Measurements from ENCODE around the gene MYO1D.
A peak's percentile ranks its signal among the peaks of the same experiment; 100 is the strongest.
"Not testable (repeated sequence)": the region's sequence is repeated elsewhere in the genome, so short reads cannot be mapped to it uniquely, and the experiment has no call there.

The MYO1D gene

DNA sequence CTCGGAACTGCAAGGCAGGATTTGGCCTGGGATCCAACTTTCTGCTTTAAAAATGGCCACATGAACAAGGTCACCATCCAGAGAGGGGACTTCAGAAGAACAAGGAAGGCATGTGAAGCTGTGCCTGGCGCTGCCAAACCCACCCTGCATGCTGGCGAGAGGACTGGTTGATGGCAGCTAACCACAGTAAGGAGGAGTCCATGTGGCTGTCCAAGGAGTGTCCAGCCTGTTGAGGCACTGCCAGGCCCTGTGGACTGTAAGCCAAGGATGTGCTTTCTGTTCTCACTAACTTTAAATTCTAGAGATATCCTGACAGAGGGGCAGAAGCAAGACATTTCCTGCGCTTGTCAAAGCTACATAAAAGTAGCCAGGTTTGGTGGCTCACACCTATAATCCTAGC is 349.8 kb downstream of the MYO1D start:
- no peak for DNase-seq
- no peaks in the 10 kb centered on the region for H3K9me3 ChIP-seq (ENCODE audit: control insufficient read depth, low read length)
- peaks cover 12% of the 10 kb centered on the region for H3K4me1 ChIP-seq (ENCODE audit: control insufficient read depth, insufficient read depth, low read length, poor library complexity, severe bottlenecking)

DNA sequence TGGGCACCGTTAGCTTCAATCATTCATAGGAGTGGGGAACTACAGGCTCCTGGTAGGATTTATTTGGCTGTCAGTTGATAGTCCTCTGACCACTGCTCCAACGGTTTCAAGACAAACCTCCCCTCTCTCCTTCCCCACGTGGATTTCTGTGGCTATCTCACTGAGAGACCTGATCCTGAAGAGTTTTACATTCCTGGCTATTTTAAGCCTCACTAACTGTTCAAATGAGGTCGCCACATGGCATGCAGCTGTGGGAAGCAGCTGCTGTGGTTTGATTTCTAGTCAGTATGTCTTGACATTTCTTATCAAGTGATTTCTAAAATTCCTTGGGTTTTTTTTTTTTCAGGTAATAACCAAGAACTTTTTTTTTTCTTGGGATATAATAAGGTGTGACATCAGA is 351.8 kb downstream of the MYO1D start:
- Histone ChIP-seq H3K9me3 (ENCODE audit: control insufficient read depth, low read length) (no peaks in the 10 kb centered on the region), H3K27me3 (replicated peaks; ENCODE audit: control insufficient read depth, insufficient read depth, low read length, poor library complexity, severe bottlenecking) (no peaks in the 10 kb centered on the region), H3K4me1 (ENCODE audit: control insufficient read depth, insufficient read depth, low read length, poor library complexity, severe bottlenecking) (peaks cover 23% of the 10 kb centered on the region), H3K36me3 (ENCODE audit: control insufficient read depth, insufficient read depth, low read length) (no peaks in the 10 kb centered on the region), H3K27ac (ENCODE audit: insufficient read depth, low read length, poor library complexity, severe bottlenecking) (no peak overlapping the region), H3K4me3 (ENCODE audit: insufficient read depth, low read depth, low read length, poor library complexity, severe bottlenecking) (no peak overlapping the region)
- no peak for DNase-seq

More for the DNA sequence above, 349.8 kb downstream of the MYO1D start:
- H3K4me3 ChIP-seq (ENCODE audit: insufficient read depth, low read depth, low read length, poor library complexity, severe bottlenecking), result no peak overlapping the region
- H3K27me3 ChIP-seq (replicated peaks; ENCODE audit: control insufficient read depth, insufficient read depth, low read length, poor library complexity, severe bottlenecking), result no peaks in the 10 kb centered on the region
- no peaks in the 10 kb centered on the region for H3K36me3 ChIP-seq (ENCODE audit: control insufficient read depth, insufficient read depth, low read length)
- H3K27ac ChIP-seq (ENCODE audit: insufficient read depth, low read length, poor library complexity, severe bottlenecking), result no peak overlapping the region

DNA sequence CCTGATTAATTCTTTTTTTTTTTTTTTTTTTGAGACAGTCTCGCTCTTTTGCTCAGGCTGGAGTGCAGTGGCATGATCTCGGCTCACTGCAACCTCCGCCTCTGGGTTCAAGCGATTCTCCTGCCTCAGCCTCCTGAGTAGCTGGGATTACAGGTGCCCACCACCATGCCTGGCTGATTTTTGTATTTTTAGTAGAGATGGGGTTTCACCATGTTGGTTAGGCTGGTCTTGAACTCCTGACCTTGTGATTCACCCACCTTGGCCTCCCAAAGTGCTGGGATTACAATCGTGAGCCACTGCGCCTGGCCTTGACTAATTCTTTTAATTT is 352.4 kb downstream of the MYO1D start:
- not testable (repeated sequence) for H3K36me3 ChIP-seq (ENCODE audit: control insufficient read depth, insufficient read depth, low read length); H3K27ac ChIP-seq (ENCODE audit: insufficient read depth, low read length, poor library complexity, severe bottlenecking); H3K9me3 ChIP-seq (ENCODE audit: control insufficient read depth, low read length); H3K27me3 ChIP-seq (replicated peaks; ENCODE audit: control insufficient read depth, insufficient read depth, low read length, poor library complexity, severe bottlenecking); H3K4me3 ChIP-seq (ENCODE audit: insufficient read depth, low read depth, low read length, poor library complexity, severe bottlenecking); DNase-seq
- H3K4me1 ChIP-seq (ENCODE audit: control insufficient read depth, insufficient read depth, low read length, poor library complexity, severe bottlenecking), result peaks cover 29% of the 10 kb centered on the region

DNA sequence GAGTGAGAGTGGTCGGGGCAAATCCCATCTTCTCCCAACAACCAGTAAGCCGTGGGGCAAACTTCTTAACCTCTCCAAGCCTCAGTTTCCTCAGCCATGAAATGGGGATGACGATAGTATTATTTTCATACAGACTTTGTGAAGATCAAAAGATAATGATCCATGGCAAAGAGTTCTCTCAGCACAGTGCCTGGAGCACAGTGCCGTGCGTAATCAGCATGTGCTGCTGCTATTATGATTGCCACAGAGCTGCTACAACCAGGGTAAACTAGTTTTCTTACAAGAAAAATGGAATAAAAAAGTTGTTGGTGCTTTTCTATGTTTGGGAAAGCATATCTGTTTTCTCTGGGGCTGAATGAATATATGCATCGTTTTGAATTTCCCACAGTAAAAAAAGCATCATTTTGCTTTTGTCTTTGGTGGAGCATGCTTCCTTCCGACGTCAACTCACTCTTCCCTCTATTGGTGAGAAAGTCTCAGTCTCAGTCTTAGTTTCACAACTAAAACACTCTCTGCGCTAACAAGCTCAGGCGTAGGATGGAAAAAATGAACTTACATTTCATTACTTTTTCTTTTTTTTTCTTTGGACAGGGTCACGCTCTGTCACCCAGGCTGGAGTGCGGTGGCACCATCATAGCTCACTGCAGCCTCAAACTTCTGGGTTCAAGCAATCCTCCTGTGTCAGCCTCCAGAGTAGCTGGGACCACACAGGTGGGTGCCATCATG is 352.9 kb downstream of the MYO1D start:
- Histone ChIP-seq H3K4me1 (ENCODE audit: control insufficient read depth, insufficient read depth, low read length, poor library complexity, severe bottlenecking) (peaks cover 29% of the 10 kb centered on the region), H3K27ac (ENCODE audit: insufficient read depth, low read length, poor library complexity, severe bottlenecking) (no peak overlapping the region), H3K9me3 (ENCODE audit: control insufficient read depth, low read length) (no peaks in the 10 kb centered on the region), H3K36me3 (ENCODE audit: control insufficient read depth, insufficient read depth, low read length) (no peaks in the 10 kb centered on the region), H3K4me3 (ENCODE audit: insufficient read depth, low read depth, low read length, poor library complexity, severe bottlenecking) (no peak overlapping the region), H3K27me3 (replicated peaks; ENCODE audit: control insufficient read depth, insufficient read depth, low read length, poor library complexity, severe bottlenecking) (no peaks in the 10 kb centered on the region)
- no peak for DNase-seq

DNA sequence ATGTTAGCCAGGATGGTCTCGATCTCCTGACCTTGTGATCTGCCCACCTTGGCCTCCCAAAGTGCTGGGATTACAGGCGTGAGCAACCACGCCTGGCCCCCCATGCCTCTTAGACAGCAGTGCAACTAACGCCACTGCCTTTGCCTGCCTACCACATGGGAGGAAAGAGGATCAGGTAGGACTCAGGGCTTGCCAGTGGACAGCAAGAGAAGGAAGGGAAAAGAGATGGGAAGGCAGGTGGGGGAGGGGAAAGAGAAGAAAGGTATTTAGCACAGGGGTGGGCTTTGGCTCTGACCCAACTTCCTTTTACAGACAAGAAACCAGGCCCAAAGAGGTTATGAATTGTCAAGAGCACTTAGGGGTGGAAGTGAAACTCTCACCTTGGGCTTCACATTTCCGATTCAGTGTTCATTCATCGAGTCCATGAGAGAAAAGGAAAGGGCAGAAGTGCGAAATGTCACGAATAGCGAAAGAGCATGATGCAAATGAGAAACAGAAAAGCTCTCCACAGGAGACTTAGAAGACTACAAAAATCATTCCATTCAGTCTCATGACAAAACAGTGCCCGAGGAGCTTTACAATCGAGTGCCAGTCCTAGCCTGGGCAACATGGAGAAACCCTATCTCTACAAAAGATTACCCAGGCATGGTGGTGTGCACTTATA is 353.8 kb downstream of the MYO1D start:
- Histone ChIP-seq H3K9me3 (ENCODE audit: control insufficient read depth, low read length) (no peaks in the 10 kb centered on the region), H3K36me3 (ENCODE audit: control insufficient read depth, insufficient read depth, low read length) (no peaks in the 10 kb centered on the region), H3K27me3 (replicated peaks; ENCODE audit: control insufficient read depth, insufficient read depth, low read length, poor library complexity, severe bottlenecking) (no peaks in the 10 kb centered on the region), H3K4me3 (ENCODE audit: insufficient read depth, low read depth, low read length, poor library complexity, severe bottlenecking) (no peak overlapping the region), H3K4me1 (ENCODE audit: control insufficient read depth, insufficient read depth, low read length, poor library complexity, severe bottlenecking) (peaks cover 29% of the 10 kb centered on the region), H3K27ac (ENCODE audit: insufficient read depth, low read length, poor library complexity, severe bottlenecking) (no peak overlapping the region)
- DNase-seq, result no peak

DNA sequence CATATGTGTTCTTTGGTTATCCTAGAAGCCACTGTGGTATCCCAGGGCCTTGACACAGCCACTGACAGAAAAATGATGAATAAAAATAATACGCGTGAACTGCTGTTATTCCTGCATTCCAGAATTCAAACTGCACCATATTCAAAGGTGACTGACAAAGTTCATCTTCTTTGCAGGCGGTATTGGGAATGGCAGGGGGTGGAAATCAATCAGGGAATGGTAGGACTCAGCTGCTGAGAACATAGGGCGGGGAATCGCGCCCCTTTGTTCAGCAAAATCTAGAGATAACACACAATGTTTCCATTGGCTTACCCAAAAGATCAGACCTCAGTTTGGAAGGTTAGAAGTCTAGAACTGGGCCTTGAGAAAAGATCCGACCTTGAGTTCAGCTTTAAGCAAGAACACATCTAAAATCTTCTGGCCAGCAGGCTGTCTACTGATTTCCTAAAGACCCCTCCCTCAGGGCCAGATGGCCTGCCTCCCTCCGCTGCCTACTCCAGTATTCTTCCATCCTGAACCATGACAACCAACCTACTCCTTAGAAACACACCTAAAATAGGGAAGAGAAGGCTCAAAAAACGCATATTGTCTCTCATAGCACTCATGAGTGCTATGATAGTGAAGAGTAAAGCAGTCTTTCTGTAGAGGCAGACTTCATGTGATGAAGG is 356.1 kb downstream of the MYO1D start:
- Histone ChIP-seq H3K4me1 (ENCODE audit: control insufficient read depth, insufficient read depth, low read length, poor library complexity, severe bottlenecking) (peaks cover 50% of the 10 kb centered on the region), H3K4me3 (ENCODE audit: insufficient read depth, low read depth, low read length, poor library complexity, severe bottlenecking) (no peak overlapping the region), H3K27ac (ENCODE audit: insufficient read depth, low read length, poor library complexity, severe bottlenecking) (peak overlapping the region; percentile 69), H3K9me3 (ENCODE audit: control insufficient read depth, low read length) (no peaks in the 10 kb centered on the region), H3K36me3 (ENCODE audit: control insufficient read depth, insufficient read depth, low read length) (no peaks in the 10 kb centered on the region), H3K27me3 (replicated peaks; ENCODE audit: control insufficient read depth, insufficient read depth, low read length, poor library complexity, severe bottlenecking) (no peaks in the 10 kb centered on the region)
- DNase-seq, result no peak

DNA sequence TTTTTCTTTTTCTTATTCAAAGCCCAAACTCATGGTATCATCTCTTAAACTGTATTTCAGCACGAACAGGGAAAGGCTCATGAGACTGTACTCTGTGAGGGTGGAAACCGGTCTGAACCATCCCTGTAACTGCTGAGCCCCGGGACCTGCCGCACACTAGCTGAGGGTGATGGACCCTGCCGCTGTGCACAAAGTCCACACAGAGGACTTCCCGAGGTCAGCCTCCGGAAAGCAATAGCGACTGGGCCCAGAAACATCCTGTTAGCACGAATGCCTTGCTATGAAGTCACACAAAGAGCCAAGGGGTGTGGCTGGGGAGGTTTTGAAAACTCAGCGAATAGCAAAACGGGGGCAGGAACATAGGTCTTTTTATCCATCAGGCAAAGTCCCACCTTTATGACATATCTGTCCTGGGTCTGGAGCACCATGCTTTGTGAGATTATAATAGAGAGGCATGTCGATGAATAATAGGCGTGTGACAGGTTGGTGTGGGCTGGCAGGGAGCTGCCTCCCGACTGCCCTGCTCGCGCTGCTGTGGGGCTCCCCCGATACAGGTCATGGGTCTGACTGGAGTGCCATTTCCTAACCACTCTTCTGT is 356.7 kb downstream of the MYO1D start:
- Histone ChIP-seq H3K4me3 (ENCODE audit: insufficient read depth, low read depth, low read length, poor library complexity, severe bottlenecking) (peak overlapping the region; percentile 47), H3K27ac (ENCODE audit: insufficient read depth, low read length, poor library complexity, severe bottlenecking) (peak overlapping the region; percentile 69), H3K4me1 (ENCODE audit: control insufficient read depth, insufficient read depth, low read length, poor library complexity, severe bottlenecking) (peaks cover 51% of the 10 kb centered on the region), H3K36me3 (ENCODE audit: control insufficient read depth, insufficient read depth, low read length) (no peaks in the 10 kb centered on the region), H3K9me3 (ENCODE audit: control insufficient read depth, low read length) (no peaks in the 10 kb centered on the region), H3K27me3 (replicated peaks; ENCODE audit: control insufficient read depth, insufficient read depth, low read length, poor library complexity, severe bottlenecking) (no peaks in the 10 kb centered on the region)
- DNase-seq, result peak in 2 of 3 donors; percentile 30 to 44

DNA sequence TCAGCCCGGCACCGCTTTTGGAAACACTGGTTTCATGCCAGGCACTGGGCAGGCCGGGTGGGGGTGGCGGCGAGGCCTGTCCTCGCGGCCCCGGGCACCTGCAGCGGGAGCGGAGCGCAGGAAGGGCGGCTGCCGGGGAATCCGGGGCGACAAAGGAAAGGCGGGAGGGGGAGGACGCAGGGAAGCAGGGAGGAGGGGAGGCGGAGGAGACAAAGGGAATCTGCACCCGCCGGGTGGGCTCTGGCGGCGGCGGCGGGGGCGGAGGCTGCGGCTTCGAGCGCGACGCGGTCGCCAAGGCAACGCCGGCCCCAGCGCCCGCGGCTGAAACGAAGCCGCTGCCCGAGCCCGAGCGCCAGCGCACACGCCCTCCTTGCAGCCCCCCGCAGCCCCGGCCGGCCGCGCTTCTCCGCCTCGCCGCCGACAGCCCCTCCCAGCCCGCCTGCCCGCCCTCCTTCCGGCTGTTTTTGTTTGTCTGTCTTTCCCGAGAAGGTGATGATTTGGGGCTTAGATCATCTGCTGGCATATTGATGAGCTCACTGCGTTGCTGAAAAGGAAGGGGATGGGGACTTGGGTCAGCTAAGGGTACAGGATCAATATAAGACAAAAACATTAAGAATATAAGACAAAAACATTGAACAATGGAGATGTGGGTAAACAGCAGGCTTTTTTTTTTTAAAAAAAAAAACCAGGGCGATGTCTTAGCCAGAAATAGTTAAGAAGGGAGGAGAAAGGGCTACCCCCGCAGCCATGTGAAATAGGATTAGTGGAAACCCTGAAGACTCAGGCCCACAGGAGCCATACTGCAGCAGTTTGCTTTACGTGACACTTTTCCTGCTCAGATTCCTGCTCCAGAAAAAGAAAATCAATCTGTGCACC is 357.5 kb downstream of the MYO1D start:
- Histone ChIP-seq H3K4me3 (ENCODE audit: insufficient read depth, low read depth, low read length, poor library complexity, severe bottlenecking) (peak overlapping the region; percentile 47), H3K9me3 (ENCODE audit: control insufficient read depth, low read length) (no peaks in the 10 kb centered on the region), H3K27ac (ENCODE audit: insufficient read depth, low read length, poor library complexity, severe bottlenecking) (peak overlapping the region; percentile 69), H3K4me1 (ENCODE audit: control insufficient read depth, insufficient read depth, low read length, poor library complexity, severe bottlenecking) (peaks cover 51% of the 10 kb centered on the region), H3K36me3 (ENCODE audit: control insufficient read depth, insufficient read depth, low read length) (no peaks in the 10 kb centered on the region), H3K27me3 (replicated peaks; ENCODE audit: control insufficient read depth, insufficient read depth, low read length, poor library complexity, severe bottlenecking) (no peaks in the 10 kb centered on the region)
- DNase-seq, result peak; percentile 27 to 49 (median 46)

DNA sequence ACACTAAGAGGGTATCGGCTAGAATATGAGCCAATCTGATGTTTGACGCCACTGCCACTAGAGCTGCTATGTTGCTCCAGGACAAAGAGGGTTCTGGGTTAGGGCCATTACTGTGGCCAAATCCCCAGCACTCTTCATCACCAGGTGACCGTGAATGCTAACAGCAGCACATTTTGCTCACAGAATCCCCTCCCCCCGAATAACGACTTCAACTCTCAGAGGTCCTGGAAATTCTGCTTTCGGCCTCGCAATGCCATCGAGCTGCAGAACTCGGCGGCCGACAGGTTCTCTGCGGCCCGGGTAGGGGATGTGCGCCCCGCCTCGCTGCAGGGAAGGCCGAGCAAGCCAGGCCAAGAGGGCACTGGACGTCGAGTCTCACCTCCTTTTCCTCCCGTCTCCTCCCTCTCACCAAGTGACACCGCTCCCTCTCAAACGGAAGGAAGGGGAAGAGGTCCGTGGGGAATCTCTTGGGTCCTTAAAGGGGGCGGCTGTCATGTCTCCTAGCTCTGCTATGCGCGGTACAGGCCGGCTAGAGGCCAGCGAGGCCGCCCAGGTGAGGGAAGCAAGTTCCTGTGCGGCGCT is 358.2 kb downstream of the MYO1D start:
- H3K36me3 ChIP-seq (ENCODE audit: control insufficient read depth, insufficient read depth, low read length), result no peaks in the 10 kb centered on the region
- no peaks in the 10 kb centered on the region for H3K27me3 ChIP-seq (replicated peaks; ENCODE audit: control insufficient read depth, insufficient read depth, low read length, poor library complexity, severe bottlenecking)
- H3K4me1 ChIP-seq (ENCODE audit: control insufficient read depth, insufficient read depth, low read length, poor library complexity, severe bottlenecking), result peaks cover 48% of the 10 kb centered on the region
- peak overlapping the region; percentile 69 for H3K27ac ChIP-seq (ENCODE audit: insufficient read depth, low read length, poor library complexity, severe bottlenecking)
- DNase-seq, result no peak
- H3K4me3 ChIP-seq (ENCODE audit: insufficient read depth, low read depth, low read length, poor library complexity, severe bottlenecking), result peak overlapping the region; percentile 47
- no peaks in the 10 kb centered on the region for H3K9me3 ChIP-seq (ENCODE audit: control insufficient read depth, low read length)

Data from effector memory CD4-positive, alpha-beta T cell (primary cell).